NCI-H2196 treated with DMSO at 0.1 percent for 48 hours (cell line): ENCODE data around the gene HAND2.

Experiments used
- DNase-seq: peaks from one replicate; lab custom pipeline; 2025; ENCODE audit not compliant: unreplicated experiment; lab: John Stamatoyannopoulos, UW

Gene HAND2

DNA sequence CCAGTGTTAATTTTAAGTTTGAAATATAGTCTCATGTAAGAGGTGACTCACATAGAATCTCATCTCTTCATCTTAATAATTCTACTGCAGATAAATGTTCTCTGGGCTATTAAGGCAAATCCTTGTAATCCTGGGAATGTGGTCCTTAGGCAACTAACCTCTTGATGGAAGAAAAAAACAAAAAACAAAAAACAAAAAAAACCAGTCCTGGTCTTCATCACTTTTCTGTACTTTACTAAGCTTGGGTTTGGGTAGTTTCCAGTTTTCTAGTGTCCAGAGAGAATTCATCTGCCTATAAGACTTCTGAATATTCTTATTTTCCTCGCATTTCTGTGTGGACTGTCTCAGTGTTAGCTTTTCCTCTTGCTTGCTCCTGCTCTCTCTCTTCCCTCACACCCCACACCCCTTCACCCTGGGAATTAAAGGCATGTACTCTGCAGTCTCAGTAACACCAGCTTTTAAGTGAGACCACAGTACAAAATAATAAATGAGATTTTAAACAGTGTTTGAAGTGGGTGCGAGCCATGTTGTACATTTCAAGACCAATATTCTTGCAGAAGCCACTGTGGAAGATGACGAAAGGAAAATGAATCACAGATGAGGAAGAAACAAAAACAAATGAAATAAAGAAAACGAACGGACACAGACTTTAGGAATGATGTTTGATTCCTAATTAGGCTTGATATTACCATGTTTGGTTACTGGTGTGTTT lies 51.7 kb downstream of the HAND2 start:
- no peak for DNase-seq

DNA sequence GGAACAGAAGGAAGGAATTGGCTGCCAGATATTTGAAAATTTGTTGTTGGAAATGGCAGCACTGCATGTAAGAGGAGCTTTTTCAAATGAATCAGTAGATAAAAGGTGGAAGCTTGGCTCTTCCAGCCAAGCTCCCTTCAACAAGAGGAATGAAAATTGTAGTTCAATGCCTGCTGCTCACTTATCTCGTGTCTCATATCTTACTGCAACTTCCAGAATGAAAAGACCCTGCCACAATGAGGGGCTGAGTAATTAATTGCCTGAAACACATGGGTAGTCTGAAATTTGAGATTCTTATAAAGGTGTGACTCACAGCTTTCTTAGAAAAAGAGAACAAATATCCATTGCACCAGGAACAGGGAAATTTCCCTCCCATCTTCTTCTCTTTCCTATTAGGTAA lies 53.0 kb downstream of the HAND2 start:
- DNase-seq = no peak
